ENCODE results near the gene KRT73. TPM values are rescaled to one million over a fixed set of nuclear protein-coding genes. Genes with fewer than 3 reads are reported as not detected.
A peak's percentile ranks its signal among the peaks of the same experiment; 100 is the strongest.

KRT73 gene
- total RNA-seq: 1 to 10 TPM in 1 of 2 donors, under 1 TPM in 1; 0.40 to 1.1 TPM
- 0.08 to 0.12 reads per million in 2 donors for total RNA-seq

- H3K27me3 Mint-ChIP-seq: peaks cover 48% of the 10 kb centered on the region
- no peak within 1 kb of the TSS for H3K4me3 Mint-ChIP-seq
- peaks cover 9% of the 10 kb centered on the region for H3K36me3 Mint-ChIP-seq (ENCODE audit: low read depth)
- DNase-seq (no peak), ATAC-seq (no peak)
- no peaks in the 10 kb centered on the region for H3K9me3 ChIP-seq (ENCODE audit: control insufficient read depth, low read length, poor library complexity, severe bottlenecking)
- H3K27ac Mint-ChIP-seq: no peak within 1 kb of the TSS
- peaks cover 24% of the 10 kb centered on the region for H3K4me1 Mint-ChIP-seq
These were observed at the start of gene KRT73 for GRCh38 chr12:52618216-52618615. Gene KRT73 (minus strand): TSS chr12:52618559. CDS start chr12:52618524, 35 bp downstream.

- H3K4me3 Mint-ChIP-seq: no peak overlapping the region
- no peak overlapping the region for H3K27ac Mint-ChIP-seq
- ATAC-seq (no peak), DNase-seq (no peak)
- no peaks in the 10 kb centered on the region for H3K36me3 Mint-ChIP-seq (ENCODE audit: low read depth)
- peaks cover 43% of the 10 kb centered on the region for H3K27me3 Mint-ChIP-seq
- peaks cover 5% of the 10 kb centered on the region for H3K4me1 Mint-ChIP-seq
- no peaks in the 10 kb centered on the region for H3K9me3 ChIP-seq (ENCODE audit: control insufficient read depth, low read length, poor library complexity, severe bottlenecking)
These were observed 49.6 kb upstream of the KRT73 start for GRCh38 chr12:52667931-52668330.

GRCh38 chr12:52667509-52667908 lies 49.1 kb upstream of the KRT73 start:
- ATAC-seq (no peak), DNase-seq (no peak)
- Mint-ChIP-seq H3K4me3 (no peak overlapping the region), H3K4me1 (peaks cover 5% of the 10 kb centered on the region), H3K36me3 (ENCODE audit: low read depth) (no peaks in the 10 kb centered on the region), H3K27ac (no peak overlapping the region), H3K27me3 (peaks cover 45% of the 10 kb centered on the region)
- no peaks in the 10 kb centered on the region for H3K9me3 ChIP-seq (ENCODE audit: control insufficient read depth, low read length, poor library complexity, severe bottlenecking)

GRCh38 chr12:52666471-52666870 lies 48.1 kb upstream of the KRT73 start:
- no peaks in the 10 kb centered on the region for H3K9me3 ChIP-seq (ENCODE audit: control insufficient read depth, low read length, poor library complexity, severe bottlenecking)
- Mint-ChIP-seq H3K36me3 (ENCODE audit: low read depth) (no peaks in the 10 kb centered on the region), H3K4me3 (no peak overlapping the region), H3K27ac (peak overlapping the region; percentile 27), H3K4me1 (peaks cover 9% of the 10 kb centered on the region), H3K27me3 (peaks cover 51% of the 10 kb centered on the region)
- ATAC-seq (no peak), DNase-seq (no peak)

GRCh38 chr12:52663420-52663819 lies 45.1 kb upstream of the KRT73 start:
- Mint-ChIP-seq H3K4me3 (no peak overlapping the region), H3K27me3 (peaks cover 60% of the 10 kb centered on the region), H3K27ac (no peak overlapping the region), H3K36me3 (ENCODE audit: low read depth) (no peaks in the 10 kb centered on the region), H3K4me1 (peaks cover 8% of the 10 kb centered on the region)
- no peak for DNase-seq
- no peaks in the 10 kb centered on the region for H3K9me3 ChIP-seq (ENCODE audit: control insufficient read depth, low read length, poor library complexity, severe bottlenecking)
- ATAC-seq: no peak

GRCh38 chr12:52662918-52663229 lies 44.5 kb upstream of the KRT73 start:
- ATAC-seq: no peak
- H3K9me3 ChIP-seq (ENCODE audit: control insufficient read depth, low read length, poor library complexity, severe bottlenecking): no peaks in the 10 kb centered on the region
- no peak for DNase-seq
- Mint-ChIP-seq H3K27ac (peak overlapping the region; percentile 19), H3K4me3 (no peak overlapping the region), H3K4me1 (peaks cover 7% of the 10 kb centered on the region), H3K36me3 (ENCODE audit: low read depth) (no peaks in the 10 kb centered on the region), H3K27me3 (peaks cover 62% of the 10 kb centered on the region)

GRCh38 chr12:52662093-52662917 lies 43.9 kb upstream of the KRT73 start:
- no peaks in the 10 kb centered on the region for H3K36me3 Mint-ChIP-seq (ENCODE audit: low read depth)
- ATAC-seq (no peak), DNase-seq (no peak)
- peaks cover 7% of the 10 kb centered on the region for H3K4me1 Mint-ChIP-seq
- no peaks in the 10 kb centered on the region for H3K9me3 ChIP-seq (ENCODE audit: control insufficient read depth, low read length, poor library complexity, severe bottlenecking)
- peaks cover 68% of the 10 kb centered on the region for H3K27me3 Mint-ChIP-seq
- peak overlapping the region; percentile 19 for H3K27ac Mint-ChIP-seq
- H3K4me3 Mint-ChIP-seq: peak overlapping the region; percentile 25

- Mint-ChIP-seq H3K4me1 (peaks cover 7% of the 10 kb centered on the region), H3K27ac (no peak overlapping the region), H3K36me3 (ENCODE audit: low read depth) (no peaks in the 10 kb centered on the region), H3K27me3 (peaks cover 71% of the 10 kb centered on the region), H3K4me3 (no peak overlapping the region)
- DNase-seq (no peak), ATAC-seq (no peak)
- no peaks in the 10 kb centered on the region for H3K9me3 ChIP-seq (ENCODE audit: control insufficient read depth, low read length, poor library complexity, severe bottlenecking)
These were observed 43.3 kb upstream of the KRT73 start for GRCh38 chr12:52661668-52662067.

- H3K4me1 Mint-ChIP-seq: peaks cover 7% of the 10 kb centered on the region
- ATAC-seq: no peak
- H3K27ac Mint-ChIP-seq: no peak overlapping the region
- H3K36me3 Mint-ChIP-seq (ENCODE audit: low read depth): no peaks in the 10 kb centered on the region
- H3K9me3 ChIP-seq (ENCODE audit: control insufficient read depth, low read length, poor library complexity, severe bottlenecking): no peaks in the 10 kb centered on the region
- H3K27me3 Mint-ChIP-seq: peaks cover 70% of the 10 kb centered on the region
- H3K4me3 Mint-ChIP-seq: no peak overlapping the region
- DNase-seq: no peak
These were observed 42.7 kb upstream of the KRT73 start for GRCh38 chr12:52660934-52661499.

GRCh38 chr12:52659951-52660350 lies 41.6 kb upstream of the KRT73 start:
- H3K27me3 Mint-ChIP-seq: peaks cover 63% of the 10 kb centered on the region
- no peak for DNase-seq
- peaks cover 10% of the 10 kb centered on the region for H3K4me1 Mint-ChIP-seq
- no peak for ATAC-seq
- H3K36me3 Mint-ChIP-seq (ENCODE audit: low read depth): no peaks in the 10 kb centered on the region
- no peaks in the 10 kb centered on the region for H3K9me3 ChIP-seq (ENCODE audit: control insufficient read depth, low read length, poor library complexity, severe bottlenecking)
- H3K4me3 Mint-ChIP-seq: no peak overlapping the region
- H3K27ac Mint-ChIP-seq: no peak overlapping the region

- no peaks in the 10 kb centered on the region for H3K9me3 ChIP-seq (ENCODE audit: control insufficient read depth, low read length, poor library complexity, severe bottlenecking)
- Mint-ChIP-seq H3K4me1 (peaks cover 10% of the 10 kb centered on the region), H3K27ac (no peak overlapping the region), H3K4me3 (no peak overlapping the region), H3K36me3 (ENCODE audit: low read depth) (no peaks in the 10 kb centered on the region), H3K27me3 (peaks cover 63% of the 10 kb centered on the region)
- DNase-seq (no peak), ATAC-seq (no peak)
These were observed 41.0 kb upstream of the KRT73 start for GRCh38 chr12:52659395-52659794.

GRCh38 chr12:52658196-52658595 lies 39.8 kb upstream of the KRT73 start:
- Mint-ChIP-seq H3K4me1 (peaks cover 7% of the 10 kb centered on the region), H3K36me3 (ENCODE audit: low read depth) (no peaks in the 10 kb centered on the region), H3K27me3 (peaks cover 61% of the 10 kb centered on the region), H3K27ac (no peak overlapping the region), H3K4me3 (no peak overlapping the region)
- no peak for ATAC-seq
- DNase-seq: no peak
- H3K9me3 ChIP-seq (ENCODE audit: control insufficient read depth, low read length, poor library complexity, severe bottlenecking): no peaks in the 10 kb centered on the region

GRCh38 chr12:52657250-52657902 lies 39.0 kb upstream of the KRT73 start:
- ATAC-seq (no peak), DNase-seq (no peak)
- H3K36me3 Mint-ChIP-seq (ENCODE audit: low read depth): no peaks in the 10 kb centered on the region
- no peak overlapping the region for H3K4me3 Mint-ChIP-seq
- peaks cover 61% of the 10 kb centered on the region for H3K27me3 Mint-ChIP-seq
- H3K27ac Mint-ChIP-seq: no peak overlapping the region
- H3K4me1 Mint-ChIP-seq: peaks cover 5% of the 10 kb centered on the region
- H3K9me3 ChIP-seq (ENCODE audit: control insufficient read depth, low read length, poor library complexity, severe bottlenecking): no peaks in the 10 kb centered on the region
